B cell (primary cell): ENCODE measurements around the gene MNX1. TPM values are rescaled to one million over a fixed set of nuclear protein-coding genes. Genes with fewer than 3 reads are reported as not detected.

Experiments
- ATAC-seq: fragments of 200-7000 bp; cut with Tn5 transposase; one replicate; pipeline ENCODE4 v1.10.0; 2021; ENCODE audit warnings: low read depth, mild to moderate bottlenecking, moderate number of reproducible peaks, moderate library complexity
- CTCF ChIA-PET: fragments of 350-600 bp; sonication (Branson Sonifier 250); formaldehyde crosslinking; loops from one replicate; lab custom pipeline; 2021; ENCODE audit warnings: antibody characterized with exemption, inconsistent platforms; lab: Charles Lee
- POLR2A ChIA-PET: fragments of 350-600 bp; sonication (Branson Sonifier 250); formaldehyde crosslinking; loops from one replicate; lab custom pipeline; 2021; ENCODE audit warnings: antibody characterized with exemption; lab: Charles Lee
- DNase-seq: peaks from one replicate; pipeline ENCODE4 v3.0.0; 2013
- H2AFZ ChIP-seq: 2 replicates; pipeline ENCODE4 v1.6.1; 2012; ENCODE audit warnings: mild to moderate bottlenecking, low read depth, low read length; ENCODE audit not compliant: insufficient read depth, poor library complexity, severe bottlenecking
- H3K27ac ChIP-seq, 2 donors: 1 replicate in 1 of 2; 2 replicates in 1 of 2; pipeline ENCODE4 v1.5.1; 2012 to 2013; ENCODE audit warnings: low read length in 2 of 2, mild to moderate bottlenecking in 2 of 2, moderate library complexity in 1 of 2
- H3K27me3 ChIP-seq, 4 experiments: fragments of 200-600 bp in 1 of 4; sonication (generic) in 1 of 4; replicated peaks in 1 of 4; 1 replicate in 2 of 4; 2 replicates in 2 of 4; pipeline versions ENCODE4 v1.6.1 to v1.7.0; 2013 to 2016; ENCODE audit warnings: low read length in 3 of 4, mild to moderate bottlenecking in 2 of 4, mixed read lengths in 1 of 4, moderate library complexity in 1 of 4; ENCODE audit not compliant: insufficient read depth in 4 of 4, control insufficient read depth in 3 of 4; ENCODE audit errors: control extremely low read depth in 1 of 4
- H3K36me3 ChIP-seq, 2 experiments: replicated peaks in 1 of 2; 1 replicate in 1 of 2; 2 replicates in 1 of 2; pipeline versions ENCODE4 v1.6.1 to v1.7.1; 2013; ENCODE audit warnings: low read length in 1 of 2; ENCODE audit not compliant: insufficient read depth in 2 of 2, control insufficient read depth in 1 of 2; ENCODE audit errors: control extremely low read depth in 1 of 2, extremely low read depth in 1 of 2
- H3K4me1 ChIP-seq, 2 donors: fragments of 200-600 bp in 1 of 2; sonication (generic) in 1 of 2; 1 replicate in 1 of 2; 2 replicates in 1 of 2; pipeline versions ENCODE4 v1.5.1 to v1.6.1; 2013 to 2017; ENCODE audit warnings: low read length in 2 of 2; ENCODE audit not compliant: control insufficient read depth in 2 of 2, insufficient read depth in 2 of 2
- H3K4me2 ChIP-seq: replicated peaks from 2 replicates; pipeline ENCODE3; 2012; ENCODE audit warnings: mild to moderate bottlenecking, low read depth, low read length; ENCODE audit not compliant: poor library complexity, severe bottlenecking
- H3K4me3 ChIP-seq, 5 experiments: fragments of 200-600 bp in 1 of 5; sonication (generic) in 1 of 5; 1 replicate in 3 of 5; 2 replicates in 2 of 5; pipeline versions ENCODE4 v1.5.1 to v1.7.0; 2011 to 2016; ENCODE audit warnings: low read length in 4 of 5, mild to moderate bottlenecking in 4 of 5, low read depth in 2 of 5, control low read depth in 1 of 5, moderate library complexity in 1 of 5; ENCODE audit not compliant: insufficient read depth in 1 of 5; ENCODE audit errors: control extremely low read depth in 1 of 5, extremely low read depth in 1 of 5
- H3K79me2 ChIP-seq: fragments of 200-600 bp; sonication (generic); one replicate; pipeline ENCODE4 v1.6.0; 2016; ENCODE audit warnings: low read length; ENCODE audit not compliant: control insufficient read depth, insufficient read depth
- H3K9ac ChIP-seq: fragments of 200-600 bp; sonication (generic); 2 replicates; pipeline ENCODE4 v1.6.1; 2017; ENCODE audit warnings: mild to moderate bottlenecking, low read length, moderate library complexity
- H3K9me3 ChIP-seq, 3 donors: one replicate each; pipeline versions ENCODE4 v1.6.1 to v1.7.1; 2013; ENCODE audit warnings: low read length in 2 of 3; ENCODE audit not compliant: control insufficient read depth in 2 of 3, insufficient read depth in 1 of 3; ENCODE audit errors: control extremely low read depth in 1 of 3
- H4K20me1 ChIP-seq: 2 replicates; pipeline ENCODE4 v1.6.0; 2012; ENCODE audit warnings: mild to moderate bottlenecking, low read length; ENCODE audit not compliant: insufficient read depth, control insufficient read depth, poor library complexity, severe bottlenecking
- H3K27ac Mint-ChIP-seq: one replicate; pipeline ENCODE4 v1.8.0; 2021; ENCODE audit warnings: mixed read lengths
- H3K27me3 Mint-ChIP-seq: one replicate; pipeline ENCODE4 v1.8.0; 2021; ENCODE audit warnings: mixed read lengths
- H3K4me1 Mint-ChIP-seq: one replicate; pipeline ENCODE4 v1.8.0; 2021; ENCODE audit warnings: mixed read lengths
- H3K4me3 Mint-ChIP-seq: one replicate; pipeline ENCODE4 v1.8.0; 2021; ENCODE audit warnings: mixed read lengths
- H3K9me3 Mint-ChIP-seq: one replicate; pipeline ENCODE4 v1.8.0; 2022; ENCODE audit warnings: mixed read lengths; ENCODE audit not compliant: insufficient read depth
- EZH2 ChIP-seq: IDR thresholded peaks from 2 replicates; pipeline ENCODE4 v1.6.1; 2012; ENCODE audit warnings: borderline replicate concordance, low read depth, mild to moderate bottlenecking, moderate library complexity, low read length; ENCODE audit not compliant: insufficient read depth, poor library complexity, severe bottlenecking
- WGBS: methylation state at CpG from one replicate; pipeline ENCODE4 v1.1.5; 2013; ENCODE audit warnings: missing lambda C conversion rate; ENCODE audit not compliant: insufficient coverage; 5-methylcytosine and 5-hydroxymethylcytosine counted together
- intact Hi-C: fragments of 100-400 bp; cut with micrococcal nuclease; formaldehyde crosslinking; loops from one replicate; pipeline ENCODE4 v1.10.0; 2022
- polyA plus RNA-seq: library from polyadenylated mRNA; depleted of rRNA; stranded (reverse); fragments of >200 nt; gene quantifications from 2 replicates; pipeline ENCODE4 v1.2.3, GENCODE V29; 2012
- total RNA-seq, 2 donors: library from RNA; stranded (reverse); fragments of 120-200 nt in 1 of 2; gene quantifications; 1 replicate in 1 of 2; 2 replicates in 1 of 2; pipeline versions ENCODE4 v1.2.3 to v1.2.4, GENCODE V29; 2013 to 2022
- TF ChIP-seq, protein P1 (sequence below): fragments of 200-600 bp; IDR thresholded peaks from one replicate; pipeline ENCODE4 v1.8.0; 2022; ENCODE audit warnings: antibody characterized with exemption, mild to moderate bottlenecking

The MNX1 gene
- total and polyA plus RNA-seq, 2 donors (not counting 1 experiment from before 2014, with no cell fraction given), result not detected

DNA sequence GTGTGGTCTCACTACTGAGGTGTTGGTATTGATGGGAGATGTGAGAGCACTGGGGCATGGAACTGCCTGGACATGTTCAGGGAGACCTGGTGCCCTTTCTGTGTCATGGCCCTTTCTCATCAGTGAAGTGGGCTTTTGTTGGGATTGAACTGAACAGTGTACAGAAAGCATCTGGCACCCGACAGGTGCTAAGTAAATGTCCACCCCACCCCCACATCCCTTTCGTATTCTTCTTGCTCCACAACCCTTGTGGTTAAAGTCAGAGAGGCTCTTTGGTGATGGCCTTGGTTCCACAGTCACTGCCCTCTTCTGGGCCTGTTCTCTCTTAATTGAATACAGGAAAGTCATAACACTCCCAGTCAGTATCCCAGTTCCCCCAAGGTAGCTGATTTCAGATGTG lies 55.5 kb downstream of the MNX1 start:
- ATAC-seq (no peak), DNase-seq (no peak)
- Mint-ChIP-seq H3K27ac (no peak overlapping the region), H3K4me3 (no peak overlapping the region), H3K27me3 (no peaks in the 10 kb centered on the region), H3K9me3 (no peaks in the 10 kb centered on the region), H3K4me1 (peaks cover 19% of the 10 kb centered on the region)
- ChIA-PET POLR2A (no interaction called here), CTCF (no interaction called here)
- H3K4me3 ChIP-seq, result no peak overlapping the region
- no peaks in the 10 kb centered on the region for H3K27me3 ChIP-seq
- TF ChIP-seq EZH2, result no peak
- TF ChIP-seq, protein P1, sequence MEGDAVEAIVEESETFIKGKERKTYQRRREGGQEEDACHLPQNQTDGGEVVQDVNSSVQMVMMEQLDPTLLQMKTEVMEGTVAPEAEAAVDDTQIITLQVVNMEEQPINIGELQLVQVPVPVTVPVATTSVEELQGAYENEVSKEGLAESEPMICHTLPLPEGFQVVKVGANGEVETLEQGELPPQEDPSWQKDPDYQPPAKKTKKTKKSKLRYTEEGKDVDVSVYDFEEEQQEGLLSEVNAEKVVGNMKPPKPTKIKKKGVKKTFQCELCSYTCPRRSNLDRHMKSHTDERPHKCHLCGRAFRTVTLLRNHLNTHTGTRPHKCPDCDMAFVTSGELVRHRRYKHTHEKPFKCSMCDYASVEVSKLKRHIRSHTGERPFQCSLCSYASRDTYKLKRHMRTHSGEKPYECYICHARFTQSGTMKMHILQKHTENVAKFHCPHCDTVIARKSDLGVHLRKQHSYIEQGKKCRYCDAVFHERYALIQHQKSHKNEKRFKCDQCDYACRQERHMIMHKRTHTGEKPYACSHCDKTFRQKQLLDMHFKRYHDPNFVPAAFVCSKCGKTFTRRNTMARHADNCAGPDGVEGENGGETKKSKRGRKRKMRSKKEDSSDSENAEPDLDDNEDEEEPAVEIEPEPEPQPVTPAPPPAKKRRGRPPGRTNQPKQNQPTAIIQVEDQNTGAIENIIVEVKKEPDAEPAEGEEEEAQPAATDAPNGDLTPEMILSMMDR, result no peak
- H3K27ac ChIP-seq, result no peak overlapping the region
- no peak overlapping the region for H3K9ac ChIP-seq
- H3K36me3 ChIP-seq, result peaks cover 7 to 67% of the 10 kb centered on the region in 2 experiments
- no peak overlapping the region for H3K4me2 ChIP-seq
- WGBS, result no CpG with 5 or more reads among the region's 2 CpGs
- H3K79me2 ChIP-seq, result peaks cover 59% of the 10 kb centered on the region
- H2AFZ ChIP-seq, result no peak overlapping the region
- no peaks in the 10 kb centered on the region for H3K9me3 ChIP-seq
- peaks cover 46% of the 10 kb centered on the region for H4K20me1 ChIP-seq
- intact Hi-C loops, result no loop called here
- peaks cover 16 to 20% of the 10 kb centered on the region in 2 donors for H3K4me1 ChIP-seq

Other genes starting within 250 kb of the MNX1 start
- 85.2 and 99.7 TPM in 2 replicates for gene LMBR1, start 117.5 kb downstream of the MNX1 start, total RNA-seq
- 19.7 and 25.8 TPM in 2 replicates for gene LMBR1, start 117.5 kb downstream of the MNX1 start, polyA plus RNA-seq
- 38.3 and 41.0 TPM in 2 replicates for gene NOM1, start 61.0 kb downstream of the MNX1 start, total RNA-seq
- gene NOM1, start 61.0 kb downstream of the MNX1 start, polyA plus RNA-seq, result 14.2 and 20.9 TPM in 2 replicates
- 64.2 and 66.5 TPM in 2 replicates for gene UBE3C, start 128.3 kb upstream of the MNX1 start, total RNA-seq
- 17.8 and 30.4 TPM in 2 replicates for gene UBE3C, start 128.3 kb upstream of the MNX1 start, polyA plus RNA-seq